DMS 273 treated with DMSO at 0.1 percent for 48 hours (cell line): ENCODE measurements around the gene ZFP36.
"Not testable (repeated sequence)": the region's sequence is repeated elsewhere in the genome, so short reads cannot be mapped to it uniquely, and the experiment has no call there.

ENCODE experiments used
- DNase-seq: peaks from one replicate; lab custom pipeline; 2025; lab: John Stamatoyannopoulos, UW

ZFP36 gene

GRCh38 chr19:39446365-39447084 is 39.9 kb downstream of the ZFP36 start:
- no peak for DNase-seq

DNA sequence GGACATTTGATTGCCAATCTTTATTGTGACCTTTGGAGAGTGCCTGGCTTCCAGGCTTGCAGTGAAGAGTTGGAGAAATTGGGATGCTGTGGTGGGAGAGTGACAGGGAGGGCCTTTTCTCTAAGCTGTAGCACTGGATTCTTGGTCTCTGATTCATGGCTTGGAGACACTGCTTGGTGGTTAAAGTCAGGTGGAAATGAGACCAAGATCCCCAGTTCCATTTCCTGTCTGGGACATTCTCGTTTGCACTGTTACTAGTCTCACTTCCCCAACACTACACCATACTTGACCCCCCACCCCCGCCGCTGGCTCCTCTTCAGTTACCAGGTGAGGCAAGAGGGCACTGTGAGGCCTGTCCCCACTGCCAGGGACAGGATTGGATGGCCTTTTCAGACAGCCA is 41.6 kb downstream of the ZFP36 start:
- DNase-seq, result no peak

- DNase-seq, result no peak
Measured at GRCh38 chr19:39449116-39449797, 42.6 kb downstream of the ZFP36 start.

- not testable (repeated sequence) for DNase-seq
Measured at GRCh38 chr19:39451257-39451656, 44.6 kb downstream of the ZFP36 start.
